H9 (cell line): ENCODE data around the gene SORCS2. TPM values are rescaled to one million over a fixed set of nuclear protein-coding genes. Genes with fewer than 3 reads are reported as not detected.

ENCODE experiments used
- DNase-seq: peaks from one replicate; pipeline ENCODE4 v3.0.0-alpha.2; 2017
- H2AFZ ChIP-seq: one replicate; pipeline ENCODE4 v1.6.1; 2013; ENCODE audit warnings: mild to moderate bottlenecking, low read length, control low read depth, moderate library complexity
- H2AK5ac ChIP-seq: 2 replicates; pipeline ENCODE4 v1.6.1; 2013; ENCODE audit warnings: low read length, control low read depth, mixed read lengths; ENCODE audit not compliant: insufficient read length
- H2BK120ac ChIP-seq: one replicate; pipeline ENCODE4 v1.6.1; 2013; ENCODE audit warnings: low read depth, mild to moderate bottlenecking, low read length, control low read depth, inconsistent platforms; ENCODE audit not compliant: poor library complexity, severe bottlenecking
- H2BK12ac ChIP-seq: 2 replicates; pipeline ENCODE4 v1.6.1; 2013; ENCODE audit warnings: low read length, control low read depth, mixed read lengths, low read depth; ENCODE audit not compliant: insufficient read length
- H2BK15ac ChIP-seq: 2 replicates; pipeline ENCODE4 v1.6.1; 2013; ENCODE audit warnings: low read depth, low read length, control low read depth
- H2BK20ac ChIP-seq: one replicate; pipeline ENCODE4 v1.6.1; 2013; ENCODE audit warnings: low read depth, mild to moderate bottlenecking, low read length, control low read depth, inconsistent platforms; ENCODE audit not compliant: poor library complexity, severe bottlenecking
- H2BK5ac ChIP-seq: 2 replicates; pipeline ENCODE4 v1.6.1; 2013; ENCODE audit warnings: low read length, control low read depth, mixed read lengths; ENCODE audit not compliant: insufficient read length
- H3K14ac ChIP-seq: 2 replicates; pipeline ENCODE4 v1.6.1; 2013; ENCODE audit warnings: low read length, control low read depth; ENCODE audit not compliant: insufficient read depth
- H3K18ac ChIP-seq: 2 replicates; pipeline ENCODE4 v1.6.1; 2013; ENCODE audit warnings: low read depth, mild to moderate bottlenecking, mixed read lengths, low read length, control low read depth; ENCODE audit not compliant: insufficient read length
- H3K23ac ChIP-seq: 2 replicates; pipeline ENCODE4 v1.6.1; 2013; ENCODE audit warnings: low read length, control low read depth, mixed read lengths, low read depth; ENCODE audit not compliant: insufficient read length
- H3K23me2 ChIP-seq: 2 replicates; pipeline ENCODE4 v1.6.1; 2013; ENCODE audit warnings: low read depth, mild to moderate bottlenecking, mixed read lengths, low read length, control low read depth; ENCODE audit not compliant: insufficient read length, poor library complexity, severe bottlenecking
- H3K27ac ChIP-seq: 2 replicates; pipeline ENCODE4 v1.5.1; 2013; ENCODE audit warnings: low read length, control low read depth, mixed read lengths, low read depth; ENCODE audit not compliant: insufficient read length
- H3K27me3 ChIP-seq: 2 replicates; pipeline ENCODE4 v1.6.1; 2013; ENCODE audit warnings: low read length, control low read depth, inconsistent platforms; ENCODE audit not compliant: insufficient read depth
- H3K4ac ChIP-seq: 2 replicates; pipeline ENCODE4 v1.6.1; 2013; ENCODE audit warnings: low read depth, mild to moderate bottlenecking, control low read depth, inconsistent platforms, low read length, moderate library complexity
- H3K4me1 ChIP-seq: 2 replicates; pipeline ENCODE4 v1.6.1; 2013; ENCODE audit warnings: low read length, control low read depth, inconsistent platforms; ENCODE audit not compliant: insufficient read depth
- H3K4me2 ChIP-seq: 2 replicates; pipeline ENCODE4 v1.6.1; 2013; ENCODE audit warnings: low read length, control low read depth, mixed read lengths; ENCODE audit not compliant: insufficient read length, insufficient read depth
- H3K56ac ChIP-seq: 2 replicates; pipeline ENCODE4 v1.6.1; 2013; ENCODE audit warnings: low read depth, mild to moderate bottlenecking, mixed read lengths, low read length, control low read depth; ENCODE audit not compliant: insufficient read length
- H3K79me1 ChIP-seq: 2 replicates; pipeline ENCODE4 v1.6.1; 2013; ENCODE audit warnings: low read depth, mild to moderate bottlenecking, moderate library complexity, low read length, control low read depth, inconsistent platforms; ENCODE audit not compliant: insufficient read depth, poor library complexity, severe bottlenecking
- H3K79me2 ChIP-seq: 2 replicates; pipeline ENCODE4 v1.6.1; 2013; ENCODE audit warnings: low read length, control low read depth, inconsistent platforms; ENCODE audit not compliant: insufficient read depth
- H3K9ac ChIP-seq: 2 replicates; pipeline ENCODE4 v1.6.1; 2013; ENCODE audit warnings: low read length, control low read depth, mixed read lengths; ENCODE audit not compliant: insufficient read length; ENCODE audit errors: extremely low read depth
- H3K9me3 ChIP-seq: one replicate; pipeline ENCODE4 v1.6.1; 2013; ENCODE audit warnings: low read depth, low read length, inconsistent platforms; ENCODE audit not compliant: control insufficient read depth
- H3T11ph ChIP-seq: one replicate; pipeline ENCODE4 v1.6.1; 2013; ENCODE audit warnings: mild to moderate bottlenecking, low read length, control low read depth, inconsistent platforms
- H4K20me1 ChIP-seq: one replicate; pipeline ENCODE4 v1.6.1; 2013; ENCODE audit not compliant: control insufficient read depth, insufficient read length, insufficient read depth
- H4K5ac ChIP-seq: 2 replicates; pipeline ENCODE4 v1.6.1; 2013; ENCODE audit warnings: low read depth, mild to moderate bottlenecking, mixed read lengths, low read length, control low read depth; ENCODE audit not compliant: insufficient read length
- H4K8ac ChIP-seq: replicated peaks from 2 replicates; pipeline ENCODE4 v1.6.1; 2013; ENCODE audit warnings: low read length, control low read depth, mixed read lengths, low read depth; ENCODE audit not compliant: insufficient read length
- H4K91ac ChIP-seq: 2 replicates; pipeline ENCODE4 v1.6.1; 2013; ENCODE audit warnings: low read depth, mild to moderate bottlenecking, moderate library complexity, mixed read lengths, low read length, control low read depth; ENCODE audit not compliant: insufficient read length
- H3K27ac Mint-ChIP-seq, 3 experiments: 2 replicates in 2 of 3; 3 replicates in 1 of 3; pipeline ENCODE4 v1.8.0; 2020 to 2021; ENCODE audit warnings: mixed read lengths in 3 of 3, mild to moderate bottlenecking in 1 of 3, moderate library complexity in 1 of 3
- H3K27me3 Mint-ChIP-seq: 2 replicates; pipeline ENCODE4 v1.8.0; 2021; ENCODE audit warnings: low read depth, mild to moderate bottlenecking, moderate library complexity, mixed read lengths
- H3K36me3 Mint-ChIP-seq, 3 experiments: 2 replicates in 2 of 3; 3 replicates in 1 of 3; pipeline ENCODE4 v1.8.0; 2020 to 2021; ENCODE audit warnings: low read depth in 3 of 3, mixed read lengths in 3 of 3; ENCODE audit not compliant: insufficient read depth in 1 of 3
- H3K4me1 Mint-ChIP-seq, 2 experiments: 2 replicates each; pipeline ENCODE4 v1.8.0; 2020; ENCODE audit warnings: mixed read lengths in 2 of 2
- H3K4me3 Mint-ChIP-seq, 2 experiments: 2 replicates in 1 of 2; 3 replicates in 1 of 2; pipeline ENCODE4 v1.8.0; 2020 to 2021; ENCODE audit warnings: mild to moderate bottlenecking in 2 of 2, mixed read lengths in 2 of 2, moderate library complexity in 1 of 2
- H3K9me3 Mint-ChIP-seq, 2 experiments: 2 replicates in 1 of 2; 3 replicates in 1 of 2; pipeline ENCODE4 v1.8.0; 2020; ENCODE audit warnings: mild to moderate bottlenecking in 2 of 2, mixed read lengths in 2 of 2, moderate library complexity in 1 of 2
- WGBS: extraction: QIAGEN DNeasy Blood & Tissue Kit; methylation state at CpG from one replicate; pipeline ENCODE4 v1.1.7; 2013; ENCODE audit warnings: missing lambda C conversion rate, low lambda C conversion rate, mixed read lengths; ENCODE audit not compliant: insufficient read length; ENCODE audit errors: extremely low coverage; 5-methylcytosine and 5-hydroxymethylcytosine counted together
- total RNA-seq: library from RNA; stranded (reverse); gene quantifications from 2 replicates; pipeline ENCODE4 v1.2.1, GENCODE V29; 2021
- TF ChIP-seq, protein P1 (sequence below): fragments of 200-600 bp; sonication (generic); conservative IDR thresholded peaks from 3 replicates; pipeline ENCODE4 v1.8.0; 2021; ENCODE audit warnings: antibody characterized with exemption, mild to moderate bottlenecking

The SORCS2 gene
- total RNA-seq, 1 experiment from 2014 or later: 0.57 TPM

DNA sequence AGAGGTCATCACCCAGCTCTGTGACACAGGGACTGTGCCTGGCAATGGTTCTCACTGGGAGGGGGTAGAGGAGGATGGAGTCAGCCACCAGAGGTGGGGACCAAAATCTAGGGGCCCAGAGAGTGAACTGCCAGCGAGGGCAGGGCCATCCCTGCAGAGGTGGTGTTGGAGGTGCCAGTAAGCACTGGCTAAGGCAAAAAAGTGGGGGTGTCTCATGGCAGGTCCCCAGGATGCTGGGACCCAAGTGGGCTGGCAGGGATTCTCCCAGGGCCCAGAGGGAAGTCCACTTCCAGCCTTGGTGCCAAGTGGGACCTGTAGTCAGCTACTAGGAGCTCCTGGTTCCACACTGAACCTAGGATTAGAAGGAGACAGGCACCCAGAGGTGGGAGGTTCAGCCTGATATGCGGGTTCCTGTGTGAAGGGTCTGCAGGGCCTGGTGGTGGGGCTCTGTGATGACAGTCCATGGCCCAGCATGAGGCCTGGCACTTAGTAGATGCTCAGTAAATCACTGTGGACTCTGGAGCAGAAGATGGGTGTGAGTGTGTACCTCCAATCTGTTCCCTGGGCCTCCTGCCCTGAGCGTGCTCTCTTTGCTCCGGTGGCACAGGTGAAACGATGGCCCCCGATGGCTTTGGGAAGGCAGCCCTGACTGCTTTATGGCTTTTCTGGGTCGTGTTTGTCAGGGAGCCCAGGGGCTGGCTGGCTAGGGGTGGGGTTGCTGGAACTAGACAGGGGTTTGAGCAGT lies 160.9 kb downstream of the SORCS2 start:
- H2BK20ac ChIP-seq: no peak overlapping the region
- H4K20me1 ChIP-seq: no peaks in the 10 kb centered on the region
- no peak overlapping the region for H3K27ac ChIP-seq
- H3K14ac ChIP-seq: no peak overlapping the region
- H3K4ac ChIP-seq: no peak overlapping the region
- DNase-seq: no peak
- H4K8ac ChIP-seq: no peak overlapping the region
- H4K5ac ChIP-seq: no peak overlapping the region
- no CpG with 5 or more reads among the region's 7 CpGs for WGBS
- H3K36me3 Mint-ChIP-seq: no peaks in the 10 kb centered on the region
- H3K4me1 Mint-ChIP-seq: no peaks in the 10 kb centered on the region; a peak in 1 of 4 replicates
- H3T11ph ChIP-seq: no peak overlapping the region
- TF ChIP-seq, protein P1, sequence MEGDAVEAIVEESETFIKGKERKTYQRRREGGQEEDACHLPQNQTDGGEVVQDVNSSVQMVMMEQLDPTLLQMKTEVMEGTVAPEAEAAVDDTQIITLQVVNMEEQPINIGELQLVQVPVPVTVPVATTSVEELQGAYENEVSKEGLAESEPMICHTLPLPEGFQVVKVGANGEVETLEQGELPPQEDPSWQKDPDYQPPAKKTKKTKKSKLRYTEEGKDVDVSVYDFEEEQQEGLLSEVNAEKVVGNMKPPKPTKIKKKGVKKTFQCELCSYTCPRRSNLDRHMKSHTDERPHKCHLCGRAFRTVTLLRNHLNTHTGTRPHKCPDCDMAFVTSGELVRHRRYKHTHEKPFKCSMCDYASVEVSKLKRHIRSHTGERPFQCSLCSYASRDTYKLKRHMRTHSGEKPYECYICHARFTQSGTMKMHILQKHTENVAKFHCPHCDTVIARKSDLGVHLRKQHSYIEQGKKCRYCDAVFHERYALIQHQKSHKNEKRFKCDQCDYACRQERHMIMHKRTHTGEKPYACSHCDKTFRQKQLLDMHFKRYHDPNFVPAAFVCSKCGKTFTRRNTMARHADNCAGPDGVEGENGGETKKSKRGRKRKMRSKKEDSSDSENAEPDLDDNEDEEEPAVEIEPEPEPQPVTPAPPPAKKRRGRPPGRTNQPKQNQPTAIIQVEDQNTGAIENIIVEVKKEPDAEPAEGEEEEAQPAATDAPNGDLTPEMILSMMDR: no peak
- H3K23ac ChIP-seq: no peak overlapping the region
- H2BK120ac ChIP-seq: no peak overlapping the region
- no peak overlapping the region for H2BK12ac ChIP-seq
- no peaks in the 10 kb centered on the region for H3K9me3 ChIP-seq
- H4K91ac ChIP-seq: no peak overlapping the region
- H2BK5ac ChIP-seq: no peak overlapping the region
- no peaks in the 10 kb centered on the region for H3K23me2 ChIP-seq
- H2BK15ac ChIP-seq: no peak overlapping the region
- no peak overlapping the region for H3K18ac ChIP-seq
- H3K56ac ChIP-seq: no peak overlapping the region
- H3K79me1 ChIP-seq: no peaks in the 10 kb centered on the region
- H3K9me3 Mint-ChIP-seq: no peaks in the 10 kb centered on the region
- H3K4me2 ChIP-seq: no peak overlapping the region
- no peaks in the 10 kb centered on the region for H3K4me1 ChIP-seq
- H3K9ac ChIP-seq: no peak overlapping the region
- H3K27me3 ChIP-seq: no peaks in the 10 kb centered on the region
- no peak overlapping the region for H3K27ac Mint-ChIP-seq
- no peak overlapping the region for H2AFZ ChIP-seq
- no peak overlapping the region for H2AK5ac ChIP-seq
- H3K27me3 Mint-ChIP-seq: peaks cover 8% of the 10 kb centered on the region
- H3K79me2 ChIP-seq: no peaks in the 10 kb centered on the region
- H3K4me3 Mint-ChIP-seq: no peak overlapping the region
